Right ventricle myocardium inferior (tissue), 1 donor: Measurements from ENCODE around the gene TPPP2. TPM values are rescaled to one million over a fixed set of nuclear protein-coding genes. Genes with fewer than 3 reads are reported as not detected.
A peak's percentile ranks its signal among the peaks of the same experiment; 100 is the strongest.

Experiments used
- ATAC-seq: fragments of 200-7000 bp; cut with Tn5 transposase; one replicate; pipeline ENCODE4 v1.9.1; 2020; ENCODE audit warnings: mild to moderate bottlenecking, moderate library complexity
- DNase-seq: peaks from one replicate; pipeline ENCODE4 v3.0.0; 2021; ENCODE audit errors: missing footprints
- intact Hi-C: fragments of 100-400 bp; cut with DNase I; formaldehyde crosslinking; loops from one replicate; pipeline ENCODE4 v1.11.0; 2022
- total RNA-seq: library from RNA; stranded (reverse); fragmentation: NEBNext Ultra II Directional; extraction: Animal tissue kit (Norgen Biotek cat#: 25700); gene quantifications from one replicate; pipeline ENCODE4 v1.2.1, GENCODE V29; 2021
- donor health status: DM: no; HTN: yes; CAD: no; lungs with severe emphysema.

TPPP2 gene
- total RNA-seq, 1 donor from 2014 or later = 1.1 TPM

DNA sequence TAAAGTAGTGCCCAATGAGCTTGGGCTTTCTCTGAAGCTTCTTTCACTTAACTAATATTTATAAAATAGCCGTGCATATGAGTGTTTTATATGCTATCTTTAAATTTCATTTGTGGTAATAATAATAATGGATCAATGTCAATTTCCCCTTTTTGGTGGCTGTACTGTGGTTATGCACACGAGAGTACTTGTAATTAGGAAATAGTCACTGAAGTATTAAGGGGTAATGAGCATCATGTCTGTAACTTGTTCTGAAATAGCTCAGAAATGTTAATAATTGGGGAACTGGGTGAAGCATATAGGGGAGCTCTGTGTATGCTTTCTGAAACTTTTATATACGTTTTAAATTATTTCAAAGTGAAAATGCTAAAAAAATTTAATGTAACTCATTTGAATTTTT is 20.6 kb downstream of the TPPP2 start:
- intact Hi-C loops = no loop called here
- ATAC-seq (no peak), DNase-seq (no peak)

DNA sequence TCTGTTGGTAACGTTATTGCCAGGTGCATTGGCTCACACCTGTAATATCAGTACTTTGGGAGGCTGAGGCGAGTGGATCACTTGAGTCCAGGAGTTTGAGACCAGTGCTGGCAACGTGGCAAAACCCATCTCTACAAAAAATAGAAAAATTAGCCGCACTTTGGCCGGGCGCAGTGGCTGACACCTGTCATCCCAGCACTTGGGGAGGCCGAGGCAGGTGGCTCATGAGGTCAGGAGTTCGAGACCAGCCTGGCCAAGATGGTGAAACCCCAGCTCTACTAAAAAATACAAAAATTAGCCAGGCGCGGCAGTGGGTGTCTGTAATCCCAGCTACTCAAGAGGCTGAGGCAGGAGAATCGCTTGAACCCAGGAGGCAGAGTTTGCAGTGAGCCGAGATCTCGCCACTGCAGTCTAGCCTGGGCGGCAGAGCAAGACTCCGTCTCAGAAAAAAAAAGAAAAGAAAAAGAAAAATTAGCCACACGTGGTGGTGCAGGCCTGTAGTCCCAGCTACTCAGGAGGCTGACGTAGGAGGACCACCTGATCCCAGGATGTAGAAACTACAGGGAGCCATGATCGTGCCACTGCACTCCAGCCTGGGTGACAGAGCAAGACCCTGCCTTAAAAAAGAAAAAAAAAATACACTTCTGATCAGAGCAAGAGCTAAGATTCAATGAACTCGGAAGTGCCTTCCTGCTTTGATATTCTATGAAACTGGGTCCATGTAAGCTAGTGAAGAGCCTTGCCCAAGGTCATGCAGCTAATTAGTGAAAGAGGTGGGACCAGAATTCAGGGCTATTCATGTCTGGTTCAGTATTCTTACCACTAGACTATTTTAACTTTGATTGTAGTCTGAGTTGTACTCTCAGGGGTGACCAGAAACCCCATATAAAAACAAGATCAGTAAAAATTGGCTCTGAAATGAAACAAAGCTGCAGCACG is 23.4 kb downstream of the TPPP2 start:
- DNase-seq (no peak), ATAC-seq (no peak)
- intact Hi-C loops = no loop called here

- intact Hi-C loops = no loop called here
- ATAC-seq (no peak), DNase-seq (no peak)
Measured at GRCh38 chr14:21054123-21054767, 24.2 kb downstream of the TPPP2 start.

DNA sequence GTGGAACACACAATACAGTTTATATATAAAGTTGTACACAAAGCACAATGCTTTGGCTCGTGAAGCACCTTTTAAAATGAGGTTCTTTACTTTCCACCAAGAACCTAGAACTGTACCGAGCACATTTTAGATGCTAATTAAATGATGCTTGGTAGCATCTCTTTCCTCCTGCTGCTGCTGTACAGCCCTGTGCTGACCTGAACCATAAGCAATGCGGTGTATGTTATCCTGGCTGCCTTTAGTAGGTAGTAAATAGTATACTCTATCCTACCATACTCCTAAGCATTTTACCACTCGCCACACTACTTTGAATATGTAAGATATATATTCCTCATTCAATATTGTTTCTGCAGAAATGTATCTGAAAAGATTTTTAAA is 24.7 kb downstream of the TPPP2 start:
- no peak for ATAC-seq
- DNase-seq = no peak
- intact Hi-C loops = no loop called here

GRCh38 chr14:21055432-21056117 is 25.6 kb downstream of the TPPP2 start:
- no peak for ATAC-seq
- intact Hi-C loops = no loop called here
- DNase-seq = no peak

GRCh38 chr14:21056520-21057163 is 26.6 kb downstream of the TPPP2 start:
- DNase-seq (no peak), ATAC-seq (no peak)
- intact Hi-C loops = no loop called here

DNA sequence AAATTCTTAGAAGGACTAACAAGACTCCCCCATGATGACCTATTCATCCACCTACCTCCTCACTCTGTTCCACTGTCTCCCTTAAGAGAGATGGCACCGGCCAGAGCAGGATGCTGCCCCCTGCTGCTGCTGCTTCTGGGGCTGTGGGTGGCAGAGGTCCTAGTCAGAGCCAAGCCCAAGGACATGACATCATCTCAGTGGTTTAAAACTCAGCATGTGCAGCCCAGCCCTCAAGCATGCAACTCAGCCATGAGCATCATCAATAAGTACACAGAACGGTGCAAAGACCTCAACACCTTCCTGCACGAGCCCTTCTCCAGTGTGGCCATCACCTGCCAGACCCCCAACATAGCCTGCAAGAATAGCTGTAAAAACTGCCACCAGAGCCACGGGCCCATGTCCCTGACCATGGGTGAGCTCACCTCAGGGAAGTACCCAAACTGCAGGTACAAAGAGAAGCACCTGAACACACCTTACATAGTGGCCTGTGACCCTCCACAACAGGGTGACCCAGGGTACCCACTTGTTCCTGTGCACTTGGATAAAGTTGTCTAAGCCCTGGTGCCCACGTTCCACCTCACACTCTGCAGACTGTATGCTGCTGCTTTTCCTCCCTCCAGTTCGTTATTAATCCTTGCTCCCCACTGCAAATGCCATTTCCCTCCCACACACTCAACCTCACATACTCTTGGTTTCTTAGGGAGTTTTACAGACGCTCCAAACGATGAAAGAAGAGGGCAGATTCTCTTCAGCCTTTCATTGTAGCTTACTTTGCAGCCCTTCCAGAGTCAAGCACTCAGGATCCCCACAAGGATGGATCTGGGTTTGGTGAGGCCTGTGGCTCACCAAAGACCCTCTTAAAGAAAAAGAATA is 28.0 kb downstream of the TPPP2 start, which contains the start of gene RNASE8:
Gene RNASE8 (plus strand): TSS at position 20 of the 873 bp plus-strand sequence. CDS start 71 bp downstream, at position 91.
- intact Hi-C loops = no loop called here
- no peak for DNase-seq
- no peak for ATAC-seq

GRCh38 chr14:21058903-21059302 is 28.9 kb downstream of the TPPP2 start:
- intact Hi-C loops = no loop called here
- no peak for ATAC-seq

GRCh38 chr14:21059842-21060613 is 30.0 kb downstream of the TPPP2 start:
- no peak for ATAC-seq
- intact Hi-C loops = no loop called here
- no peak for DNase-seq

More at GRCh38 chr14:21058903-21059302, 28.9 kb downstream of the TPPP2 start:
- no peak for DNase-seq

DNA sequence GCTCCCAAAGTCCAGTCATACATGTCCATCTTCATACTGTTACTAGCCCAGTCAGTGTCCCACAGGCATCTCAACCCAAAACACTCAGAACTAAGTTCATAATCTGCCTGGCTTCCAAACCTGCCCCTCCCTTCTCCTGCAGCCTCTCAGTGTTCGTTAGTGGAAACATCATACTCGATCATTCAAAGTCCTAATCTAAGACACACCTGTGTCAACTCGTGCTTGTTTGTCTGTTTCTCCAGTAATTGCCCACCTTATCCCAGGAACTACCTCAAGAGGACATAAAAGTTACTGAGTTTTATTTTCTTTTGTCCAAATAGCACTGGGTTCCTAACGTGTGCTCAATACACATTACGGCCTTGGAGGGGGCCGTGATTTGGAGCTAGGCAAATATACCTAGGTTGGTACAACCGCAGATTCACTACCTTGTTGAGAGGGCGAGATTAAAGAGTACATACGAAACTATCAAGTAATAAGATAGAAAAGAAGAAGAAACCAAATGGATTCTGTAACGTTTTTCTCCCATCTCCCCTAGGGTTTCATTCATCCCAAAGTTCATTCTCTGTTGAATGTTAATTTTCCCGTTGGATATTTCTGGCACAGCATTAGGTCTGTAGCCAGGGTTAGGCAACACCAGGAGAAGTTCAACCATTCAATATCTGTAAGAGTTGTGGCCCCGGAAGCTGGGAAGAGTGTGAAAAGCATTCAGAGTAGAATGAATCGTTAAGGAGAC is 30.8 kb downstream of the TPPP2 start:
- no peak for DNase-seq
- intact Hi-C loops = no loop called here
- ATAC-seq = no peak

- no peak for DNase-seq
- intact Hi-C loops = no loop called here
Measured at GRCh38 chr14:21061347-21061668, 31.3 kb downstream of the TPPP2 start.

DNA sequence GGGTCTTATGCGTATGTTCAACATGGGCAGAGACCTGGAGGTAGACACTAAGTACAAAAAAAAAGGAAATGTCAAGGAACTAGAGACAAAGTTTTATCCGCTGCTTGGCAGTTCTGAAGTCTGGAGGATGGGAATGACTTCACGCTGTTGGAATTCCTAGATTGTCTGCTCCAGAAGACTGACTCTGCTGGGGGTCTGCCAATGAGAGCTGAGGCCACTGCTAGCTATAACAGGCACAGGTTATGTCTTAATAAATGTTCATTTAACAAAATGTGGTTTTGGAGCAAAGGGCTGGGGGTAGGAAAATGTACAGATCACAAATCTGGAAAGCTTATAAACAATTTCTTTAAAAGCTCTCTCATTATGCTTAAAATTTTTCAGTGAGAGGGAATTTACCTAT is 33.5 kb downstream of the TPPP2 start:
- intact Hi-C loops = no loop called here
- DNase-seq (no peak), ATAC-seq (no peak)

More at GRCh38 chr14:21061347-21061668, 31.3 kb downstream of the TPPP2 start:
- ATAC-seq = no peak

DNA sequence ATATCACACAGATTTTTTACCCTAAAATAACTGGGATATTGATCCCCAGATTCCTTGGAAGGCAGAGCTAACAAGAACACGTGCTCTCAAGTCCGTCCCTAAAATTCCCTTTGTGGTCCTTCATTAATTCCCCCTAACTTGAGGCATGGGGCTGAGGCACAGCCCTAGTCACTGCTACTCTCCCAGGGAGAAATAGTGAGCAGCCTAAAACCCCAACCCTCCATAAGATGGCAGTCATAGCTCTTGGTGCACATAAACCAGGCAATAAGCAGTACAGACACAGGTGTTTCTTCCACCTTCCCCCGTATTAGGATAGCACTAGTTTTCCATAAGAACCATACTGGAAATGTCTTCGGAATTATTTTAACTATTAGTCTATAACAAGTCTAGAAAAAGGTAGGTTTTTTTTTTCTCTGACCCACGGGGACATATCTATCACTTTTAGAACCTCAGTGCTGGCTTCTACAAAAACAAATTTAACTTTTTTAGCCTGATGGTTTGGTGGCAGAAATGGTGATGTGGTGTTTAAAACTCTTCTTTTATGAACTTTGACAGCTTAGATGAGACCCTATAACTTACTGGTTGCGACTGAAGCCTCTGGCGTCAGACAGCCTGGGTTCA is 37.0 kb downstream of the TPPP2 start:
- intact Hi-C loops = no loop called here
- ATAC-seq = no peak
- DNase-seq = no peak

DNA sequence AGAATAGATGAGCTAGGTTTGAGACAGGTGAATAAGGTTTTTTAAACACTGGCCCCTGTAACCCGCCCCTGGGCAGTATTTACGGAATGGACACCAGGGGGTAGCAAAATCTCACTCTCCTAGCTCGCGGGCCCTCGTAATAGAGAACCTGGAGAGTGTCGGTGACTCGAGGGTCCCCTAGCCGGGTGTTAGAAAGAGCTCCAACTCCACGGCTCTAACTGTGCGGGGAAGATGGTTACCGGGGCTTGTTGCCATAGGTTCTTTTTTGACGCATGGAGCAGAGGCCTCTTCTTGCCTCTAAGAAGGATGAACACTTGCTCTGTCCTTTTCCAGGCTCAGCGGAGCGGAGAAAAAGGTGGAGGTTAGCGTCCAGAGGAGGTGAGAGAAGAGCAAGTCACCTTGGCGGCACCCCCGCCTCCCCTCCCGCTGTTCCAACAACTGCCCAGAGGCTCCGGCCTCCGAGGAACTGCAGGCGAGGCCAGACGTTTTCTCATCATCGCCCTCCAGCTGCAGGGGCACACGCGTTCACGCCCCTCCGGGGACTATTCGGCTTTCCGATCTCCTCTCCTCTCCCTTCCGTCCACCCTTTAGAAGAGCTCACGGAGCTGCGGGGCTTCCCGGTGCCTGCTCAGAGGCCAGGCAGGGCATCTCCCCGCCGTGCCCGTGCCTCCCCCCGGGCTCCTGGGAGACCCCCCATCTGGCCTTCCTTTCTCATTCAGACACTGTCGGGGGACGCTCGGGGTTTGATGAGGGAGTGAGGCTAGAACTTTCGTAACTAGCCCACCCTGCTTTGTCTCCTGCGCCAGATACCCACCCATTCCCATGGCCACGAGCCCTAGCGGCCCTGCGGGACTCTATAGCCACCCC is 38.7 kb downstream of the TPPP2 start:
- intact Hi-C loops = loop anchor here (1.0 kb wide), 1 partner anchor 39 kb away; no protein-coding TSS in a partner anchor
- peak; percentile 46 for ATAC-seq
- DNase-seq = peak; percentile 76

DNA sequence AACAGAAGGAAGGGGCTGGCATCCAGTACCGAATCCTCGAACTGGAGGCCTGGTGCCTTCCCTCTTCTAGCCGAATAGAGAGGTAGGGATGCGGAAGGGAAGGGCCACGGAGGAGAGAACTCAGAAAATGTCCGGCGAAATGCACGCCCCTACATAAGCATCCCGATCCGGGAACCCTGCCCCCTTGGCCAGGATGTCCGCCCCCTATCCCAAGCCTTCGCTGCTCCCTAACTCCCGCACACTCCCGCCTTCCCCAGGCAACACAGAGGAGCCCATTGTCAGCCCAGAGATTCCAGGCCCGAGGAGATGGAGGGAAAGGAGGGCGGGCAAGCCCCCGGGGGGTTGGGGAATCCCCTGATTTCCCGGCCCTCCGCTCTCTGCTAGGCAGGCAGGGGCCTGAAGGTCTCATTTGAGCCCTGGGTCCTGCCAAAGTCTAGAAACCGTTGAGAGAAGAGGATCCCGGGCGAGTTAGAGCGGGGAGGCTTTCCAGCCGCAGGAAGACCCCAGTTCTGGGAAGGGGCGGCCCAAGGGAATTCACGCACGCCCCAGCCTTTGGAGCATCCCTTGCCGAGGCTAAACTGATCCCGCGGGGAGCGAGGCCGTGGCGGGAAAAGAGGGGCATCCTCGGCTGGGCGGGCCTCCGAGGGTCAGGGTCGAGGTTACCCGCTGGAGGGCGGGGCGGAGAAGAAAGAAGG is 39.5 kb downstream of the TPPP2 start:
- intact Hi-C loops = loop anchor here (2.0 kb wide), 1 partner anchor 43 kb away; no protein-coding TSS in a partner anchor
- DNase-seq (no peak), ATAC-seq (peak; percentile 38)
